HT-29 (cell line): ENCODE results near the gene ACTR8. TPM values are rescaled to one million over a fixed set of nuclear protein-coding genes. Genes with fewer than 3 reads are reported as not detected.

Experiments used
- DNase-seq: peaks from one replicate; pipeline ENCODE4 v3.0.0-alpha.2; 2015; ENCODE audit warnings: low spot score
- total RNA-seq: library from RNA; depleted of rRNA; stranded (reverse); fragments of >200 nt; shearing (Covaris generic); gene quantifications from 2 replicates; pipeline ENCODE4 v1.2.3, GENCODE V29; 2014

ACTR8 gene
- total RNA-seq, 1 experiment from 2014 or later = 13.4 TPM

DNA sequence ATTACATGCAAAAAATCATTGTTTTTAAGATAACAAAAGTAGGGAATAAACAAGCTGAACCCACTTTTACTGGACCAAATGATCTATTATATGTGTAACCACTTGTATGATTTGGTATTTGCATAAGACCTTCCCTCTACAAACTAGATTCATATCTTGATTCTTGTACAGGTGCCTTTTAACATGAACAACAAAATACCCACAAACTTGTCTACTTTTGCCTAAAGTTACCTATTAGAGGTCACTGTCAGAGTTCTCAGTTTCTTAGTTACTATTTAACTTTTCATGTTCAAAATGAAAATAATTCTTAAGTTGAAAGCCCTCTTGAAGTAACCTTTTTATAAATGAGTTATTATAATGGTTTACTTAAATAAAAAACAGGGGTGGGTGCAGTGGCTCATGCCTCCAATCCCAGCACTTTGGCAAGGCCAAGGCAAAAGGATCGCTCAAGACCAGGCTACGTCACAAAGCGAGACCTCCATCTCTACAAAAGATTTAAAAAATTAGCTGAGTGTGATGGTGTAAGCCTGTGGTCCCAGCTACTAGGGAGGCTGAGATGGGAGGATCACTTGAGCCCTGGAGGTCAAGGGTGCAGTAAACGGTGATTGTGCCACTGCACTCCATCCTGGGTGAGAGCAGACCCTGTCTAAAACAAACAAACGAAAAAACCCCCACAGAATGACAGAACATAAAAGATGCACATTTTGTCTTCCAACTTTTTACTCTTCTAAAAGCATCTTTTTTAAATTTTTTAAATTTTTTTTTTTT, 16.0 kb downstream of the ACTR8 start:
- DNase-seq = no peak

DNA sequence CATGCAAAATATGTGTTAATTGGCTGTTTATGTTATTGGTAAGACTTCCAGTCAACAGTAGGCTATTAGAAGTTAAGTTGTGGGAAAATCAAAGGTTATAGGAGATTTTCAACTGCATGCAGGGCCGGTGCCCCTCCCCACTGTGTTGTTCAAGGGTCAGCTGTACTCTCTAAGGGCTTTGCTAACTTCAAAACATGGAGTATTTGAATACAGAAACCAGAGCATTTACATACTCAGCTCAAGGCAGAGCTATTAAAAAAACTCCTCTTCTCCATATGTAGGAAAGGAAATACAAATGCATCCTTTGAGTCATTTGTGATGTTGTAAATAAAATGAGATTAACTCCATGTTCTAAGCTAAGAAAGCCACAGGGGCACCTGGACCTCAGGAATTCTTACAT, 18.8 kb downstream of the ACTR8 start:
- no peak for DNase-seq

- no peak for DNase-seq
Observed at GRCh38 chr3:53862241-53862640, 19.7 kb downstream of the ACTR8 start.

GRCh38 chr3:53860196-53860595, 21.8 kb downstream of the ACTR8 start:
- no peak for DNase-seq

GRCh38 chr3:53859178-53859577, 22.8 kb downstream of the ACTR8 start:
- no peak for DNase-seq

DNA sequence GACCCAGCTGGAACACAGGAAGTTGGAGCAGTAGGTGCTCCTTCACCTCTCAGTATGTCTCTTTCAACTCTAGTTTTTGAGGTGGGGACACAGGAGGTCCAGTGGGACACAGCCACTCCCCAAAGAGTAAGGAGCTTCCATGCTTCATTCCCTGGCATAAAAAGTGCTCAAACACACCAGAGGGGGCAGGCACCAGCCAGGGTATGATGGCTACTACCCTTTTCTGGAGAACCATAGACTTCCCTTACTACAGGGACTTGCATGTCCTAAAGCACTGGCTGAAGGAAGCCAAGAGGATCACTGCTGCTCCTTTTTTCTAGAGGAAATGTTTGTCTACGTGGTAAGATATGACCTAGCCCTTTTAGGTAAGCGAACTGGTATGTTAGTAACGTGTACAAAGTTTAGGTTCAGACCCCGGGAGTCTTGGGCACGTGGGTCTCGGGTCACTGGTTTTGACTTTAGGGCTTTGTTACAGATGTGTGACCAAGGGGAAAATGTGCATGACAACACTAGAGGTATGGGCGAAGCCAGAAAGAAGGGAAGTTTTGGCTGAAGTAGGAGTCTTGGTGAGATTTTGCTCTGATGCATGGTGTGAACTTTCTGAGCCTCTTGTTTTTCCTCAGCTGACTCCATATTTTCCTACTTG, 23.7 kb downstream of the ACTR8 start:
- no peak for DNase-seq

DNA sequence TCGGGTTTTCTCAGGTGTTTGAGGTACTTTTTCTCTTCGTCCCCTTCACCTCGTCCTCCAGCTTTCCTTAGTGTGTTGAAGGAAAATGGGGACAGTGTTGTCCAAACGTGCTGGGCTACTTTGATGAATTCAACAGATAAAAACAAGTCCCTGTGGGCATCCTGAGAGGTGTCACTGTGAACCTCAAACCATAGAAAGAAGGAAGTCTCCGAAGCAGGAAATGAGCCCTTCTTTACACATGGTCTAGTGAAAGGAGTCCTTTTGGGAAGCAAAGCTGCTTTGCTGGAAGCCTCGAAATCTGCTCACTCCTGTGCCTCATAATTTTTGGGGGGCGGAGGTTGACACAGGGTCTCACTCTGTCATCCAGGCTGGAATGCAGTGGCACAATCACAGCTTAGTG, 25.0 kb downstream of the ACTR8 start:
- no peak for DNase-seq

DNA sequence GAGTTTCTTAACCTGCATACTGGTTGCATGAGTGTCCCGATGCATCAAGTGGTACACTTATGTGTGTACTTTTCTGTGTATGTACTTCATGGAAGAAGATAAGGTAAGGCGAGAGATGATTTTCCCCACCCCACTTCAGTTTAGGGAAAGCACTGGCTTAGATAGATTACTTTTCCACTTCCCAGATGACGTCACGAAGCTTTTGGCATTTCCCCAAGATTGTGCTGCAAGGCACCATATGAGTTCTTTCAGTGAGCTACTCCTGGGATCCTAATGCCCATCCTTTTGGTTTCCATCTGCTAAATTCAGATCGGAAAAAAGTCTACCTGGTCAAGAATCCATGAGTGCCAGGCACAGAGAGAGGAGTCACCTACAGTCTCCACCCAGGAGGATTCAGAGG, 31.1 kb downstream of the ACTR8 start:
- no peak for DNase-seq

DNA sequence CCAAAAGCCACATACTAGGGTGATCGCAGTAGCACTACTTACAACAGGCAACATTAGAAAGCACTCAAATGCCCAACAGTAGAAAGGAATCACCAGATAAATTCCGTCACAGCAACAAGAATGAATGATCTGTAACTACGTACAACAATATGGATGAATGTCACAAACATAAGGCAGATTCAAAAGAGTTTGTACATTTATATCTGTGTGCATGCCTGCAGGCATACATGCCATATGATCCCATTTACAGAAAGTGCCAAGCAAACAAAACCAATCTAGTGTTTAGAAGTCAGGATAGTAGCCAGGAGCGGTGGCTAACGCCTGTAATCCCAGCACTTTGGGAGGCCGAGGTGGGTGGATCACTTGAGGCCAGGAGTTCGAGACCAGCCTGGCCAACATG, 32.0 kb downstream of the ACTR8 start:
- no peak for DNase-seq

- no peak for DNase-seq
Observed at GRCh38 chr3:53846851-53847155, 35.1 kb downstream of the ACTR8 start.

GRCh38 chr3:53846134-53846850, 35.7 kb downstream of the ACTR8 start, which contains the start of the genes CHDH and IL17RB:
Gene CHDH, minus strand, starts transcription at chr3:53846419. Its CDS starts 22,411 bp downstream, at chr3:53824008.
Gene IL17RB, plus strand, starts transcription at chr3:53846568. Its CDS starts 21 bp downstream, at chr3:53846589.
- peak; percentile 65 for DNase-seq

GRCh38 chr3:53845881-53846133, 36.1 kb downstream of the ACTR8 start:
- DNase-seq = peak; percentile 1

- peak; percentile 52 for DNase-seq
Observed at GRCh38 chr3:53845103-53845880, 36.7 kb downstream of the ACTR8 start.

GRCh38 chr3:53844262-53845102, 37.5 kb downstream of the ACTR8 start:
- peak; percentile 14 for DNase-seq

GRCh38 chr3:53843195-53844177, 38.5 kb downstream of the ACTR8 start:
- DNase-seq = no peak

DNA sequence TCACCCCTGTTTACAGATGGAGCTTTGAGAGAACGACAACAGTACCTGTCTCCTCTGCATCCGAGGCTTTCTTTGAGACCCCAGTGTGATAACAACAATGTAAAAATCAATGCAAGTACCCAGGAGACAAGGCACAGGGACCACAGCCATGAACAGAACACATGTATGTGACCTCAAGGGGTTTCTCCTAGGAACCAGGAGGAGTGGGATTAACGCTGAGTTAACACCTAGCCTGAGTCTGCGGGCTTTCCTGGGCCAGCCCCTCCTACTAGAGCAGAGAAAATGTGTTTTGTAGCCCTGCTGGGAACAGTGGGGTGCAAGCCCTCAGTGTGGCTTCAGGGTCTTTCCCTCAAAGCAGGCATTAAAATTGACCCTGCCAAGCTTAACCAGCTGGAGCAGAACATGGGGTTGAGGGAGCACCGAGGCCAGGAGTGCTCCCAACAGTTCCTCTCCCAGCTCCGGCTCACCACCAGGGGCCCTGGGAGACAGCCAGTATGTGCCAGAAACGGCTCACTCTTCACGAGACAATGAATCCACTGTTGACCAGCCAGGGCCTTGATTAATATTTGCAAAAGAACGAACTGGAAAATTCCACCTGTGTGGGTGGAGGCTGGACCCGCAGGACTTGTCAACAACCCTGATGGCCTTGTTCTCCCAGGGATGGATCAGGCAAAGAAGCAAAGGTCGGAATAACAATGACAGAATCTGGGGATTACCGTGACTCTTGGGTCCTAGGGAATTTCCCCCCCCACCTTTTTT, 39.3 kb downstream of the ACTR8 start:
- DNase-seq = peak; percentile 88

DNA sequence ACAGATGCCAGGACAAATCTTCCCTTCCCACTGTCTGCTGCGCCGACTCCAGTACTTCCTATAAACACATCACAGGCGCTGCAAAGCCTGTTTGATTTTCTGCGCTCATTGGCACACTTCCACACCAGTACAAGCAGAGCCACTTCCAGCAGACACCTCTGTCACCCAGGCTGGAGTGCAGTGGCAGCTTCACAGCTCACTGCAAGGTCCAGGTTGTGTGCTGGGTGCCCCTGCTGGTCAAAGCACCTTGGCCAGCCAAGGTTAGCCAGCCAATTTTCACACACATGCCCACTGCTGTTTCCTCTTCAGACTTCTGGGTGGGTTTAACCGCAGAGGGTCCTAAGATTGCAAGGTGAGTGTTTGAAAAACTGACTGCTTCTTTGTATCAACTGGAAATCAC, 40.7 kb downstream of the ACTR8 start:
- DNase-seq = peak; percentile 27

- no peak for DNase-seq
Observed at GRCh38 chr3:53837331-53837730, 44.6 kb downstream of the ACTR8 start.
